Caco-2 (cell line): Measurements from ENCODE around the gene ZBTB5. TPM values are rescaled to one million over a fixed set of nuclear protein-coding genes. Genes with fewer than 3 reads are reported as not detected.

Experiments
- BruUV-seq: library from RNA; stranded (reverse); fragments of 400-500 nt; replicated peaks from 2 replicates; lab custom pipeline; 2021; lab: Mats Ljungman, UMichigan
- CTCF ChIA-PET: fragments of 300-600 bp; sonication (Branson Sonifier 250); formaldehyde crosslinking; loops from one replicate; lab custom pipeline; 2022; ENCODE audit warnings: antibody characterized with exemption; lab: Charles Lee
- POLR2A ChIA-PET: fragments of 300-600 bp; sonication (Branson Sonifier 250); formaldehyde crosslinking; loops from one replicate; lab custom pipeline; 2022; ENCODE audit warnings: antibody characterized with exemption; lab: Charles Lee
- DNase-seq, 2 experiments: peaks; one replicate each; pipeline versions ENCODE4 v3.0.0 to v3.0.0-alpha.2; 2020 to 2022
- H3K27me3 ChIP-seq: replicated peaks from 2 replicates; pipeline ENCODE4 v1.6.0; 2011; ENCODE audit warnings: low read length; ENCODE audit not compliant: control insufficient read depth, insufficient read depth
- H3K36me3 ChIP-seq: 2 replicates; pipeline ENCODE4 v1.5.1; 2011; ENCODE audit warnings: low read length; ENCODE audit not compliant: control insufficient read depth, insufficient read depth
- H3K4me1 ChIP-seq: fragments of 250-450 bp; sonication (Bioruptor Pico); 2 replicates; pipeline ENCODE4 v1.5.1; 2020; ENCODE audit warnings: mild to moderate bottlenecking
- H3K4me3 ChIP-seq: 2 replicates; pipeline ENCODE4 v1.5.1; 2011; ENCODE audit warnings: low read depth, mild to moderate bottlenecking, control low read depth, low read length
- H3K9me3 ChIP-seq: fragments of 250-450 bp; sonication (Bioruptor Pico); 2 replicates; pipeline ENCODE4 v1.5.1; 2020; ENCODE audit warnings: mild to moderate bottlenecking, moderate library complexity
- H3K27ac Mint-ChIP-seq: one replicate; pipeline ENCODE4 v1.8.0; 2022; ENCODE audit warnings: mixed read lengths; ENCODE audit not compliant: unreplicated experiment
- H3K27me3 Mint-ChIP-seq: one replicate; pipeline ENCODE4 v1.8.0; 2022; ENCODE audit warnings: mixed read lengths; ENCODE audit not compliant: insufficient read depth, unreplicated experiment
- H3K36me3 Mint-ChIP-seq: one replicate; pipeline ENCODE4 v1.8.0; 2022; ENCODE audit warnings: mild to moderate bottlenecking, mixed read lengths; ENCODE audit not compliant: insufficient read depth, unreplicated experiment
- H3K4me1 Mint-ChIP-seq: one replicate; pipeline ENCODE4 v1.8.0; 2022; ENCODE audit warnings: low read depth, mixed read lengths; ENCODE audit not compliant: unreplicated experiment
- H3K4me3 Mint-ChIP-seq: one replicate; pipeline ENCODE4 v1.8.0; 2022; ENCODE audit warnings: mild to moderate bottlenecking, moderate library complexity, mixed read lengths; ENCODE audit not compliant: unreplicated experiment
- H3K9me3 Mint-ChIP-seq: one replicate; pipeline ENCODE4 v1.8.0; 2022; ENCODE audit warnings: mixed read lengths; ENCODE audit not compliant: unreplicated experiment
- intact Hi-C: fragments of 100-400 bp; cut with micrococcal nuclease; formaldehyde crosslinking; loops from one replicate; pipeline ENCODE4 v1.10.0; 2022; ENCODE audit not compliant: unreplicated experiment
- total RNA-seq: library from RNA; stranded (reverse); gene quantifications from 2 replicates; pipeline ENCODE4 v1.2.3, GENCODE V29; 2022
- TF ChIP-seq, protein P1 (sequence below), 2 experiments: fragments of 200-600 bp in 1 of 2; IDR thresholded peaks; 1 replicate in 1 of 2; 2 replicates in 1 of 2; pipeline versions ENCODE4 v1.5.1 to v1.8.0; 2011 to 2022; ENCODE audit warnings: antibody characterized with exemption in 1 of 2, control low read depth in 1 of 2, inconsistent platforms in 1 of 2, low read depth in 1 of 2, low read length in 1 of 2, mild to moderate bottlenecking in 1 of 2, moderate library complexity in 1 of 2; ENCODE audit not compliant: insufficient read depth in 1 of 2, severe bottlenecking in 1 of 2, unreplicated experiment in 1 of 2

ZBTB5 gene
- total RNA-seq, 1 experiment from 2014 or later: 13.2 TPM

DNA sequence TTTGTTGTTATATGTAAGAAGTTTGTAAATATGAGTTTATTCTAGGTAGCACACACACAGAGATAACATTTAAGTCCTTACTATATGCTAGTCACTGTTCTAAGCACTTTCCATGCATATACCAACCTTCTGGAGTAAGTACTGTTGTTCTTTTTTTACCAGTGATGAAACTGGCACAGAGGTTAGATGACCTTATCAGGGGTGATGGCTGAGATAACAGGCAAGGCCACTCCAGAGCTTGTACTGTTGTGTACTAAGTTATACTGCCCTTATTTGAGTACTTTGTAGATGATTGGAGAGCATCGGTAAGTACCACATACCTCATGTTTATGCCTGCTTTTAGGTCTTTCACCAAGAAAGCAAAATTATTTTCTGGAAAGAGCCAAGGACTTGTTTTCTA lies 26.7 kb upstream of the ZBTB5 start:
- H3K27me3 Mint-ChIP-seq: no peaks in the 10 kb centered on the region
- ChIA-PET POLR2A (no interaction called here), CTCF (interaction anchor here (0.5 kb wide), 1 partner anchor 135 kb away, joined by 6 read pairs; no protein-coding TSS in a partner anchor)
- peaks cover 5% of the 10 kb centered on the region for H3K4me1 Mint-ChIP-seq
- H3K4me3 Mint-ChIP-seq: no peak overlapping the region
- no peaks in the 10 kb centered on the region for H3K9me3 ChIP-seq
- no TSS peak for BruUV-seq
- H3K27me3 ChIP-seq: no peaks in the 10 kb centered on the region
- H3K36me3 ChIP-seq: peaks cover 1% of the 10 kb centered on the region
- H3K36me3 Mint-ChIP-seq: peaks cover 59% of the 10 kb centered on the region
- TF ChIP-seq, protein P1, sequence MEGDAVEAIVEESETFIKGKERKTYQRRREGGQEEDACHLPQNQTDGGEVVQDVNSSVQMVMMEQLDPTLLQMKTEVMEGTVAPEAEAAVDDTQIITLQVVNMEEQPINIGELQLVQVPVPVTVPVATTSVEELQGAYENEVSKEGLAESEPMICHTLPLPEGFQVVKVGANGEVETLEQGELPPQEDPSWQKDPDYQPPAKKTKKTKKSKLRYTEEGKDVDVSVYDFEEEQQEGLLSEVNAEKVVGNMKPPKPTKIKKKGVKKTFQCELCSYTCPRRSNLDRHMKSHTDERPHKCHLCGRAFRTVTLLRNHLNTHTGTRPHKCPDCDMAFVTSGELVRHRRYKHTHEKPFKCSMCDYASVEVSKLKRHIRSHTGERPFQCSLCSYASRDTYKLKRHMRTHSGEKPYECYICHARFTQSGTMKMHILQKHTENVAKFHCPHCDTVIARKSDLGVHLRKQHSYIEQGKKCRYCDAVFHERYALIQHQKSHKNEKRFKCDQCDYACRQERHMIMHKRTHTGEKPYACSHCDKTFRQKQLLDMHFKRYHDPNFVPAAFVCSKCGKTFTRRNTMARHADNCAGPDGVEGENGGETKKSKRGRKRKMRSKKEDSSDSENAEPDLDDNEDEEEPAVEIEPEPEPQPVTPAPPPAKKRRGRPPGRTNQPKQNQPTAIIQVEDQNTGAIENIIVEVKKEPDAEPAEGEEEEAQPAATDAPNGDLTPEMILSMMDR (IDR thresholded peaks at IDR 0.05; ENCODE audit: insufficient read depth in 1 of 2, low read depth in 1 of 2, low read length in 1 of 2, severe bottlenecking in 1 of 2, unreplicated experiment in 1 of 2): no peak
- intact Hi-C loops: no loop called here
- H3K27ac Mint-ChIP-seq: no peak overlapping the region
- no peak overlapping the region for H3K4me3 ChIP-seq
- no peak for DNase-seq
- peaks cover 5% of the 10 kb centered on the region; the same call in 1 of the 2 replicates for H3K4me1 ChIP-seq
- H3K9me3 Mint-ChIP-seq: no peaks in the 10 kb centered on the region

GRCh38 chr9:37486616-37487548 lies 21.6 kb upstream of the ZBTB5 start:
- Mint-ChIP-seq H3K9me3 (no peaks in the 10 kb centered on the region), H3K4me1 (peaks cover 15% of the 10 kb centered on the region), H3K27ac (peak overlapping the region; percentile 89), H3K27me3 (no peaks in the 10 kb centered on the region), H3K4me3 (peak overlapping the region; percentile 93), H3K36me3 (peaks cover 32% of the 10 kb centered on the region)
- POLR2A ChIA-PET: interaction anchor here (1.9 kb wide), 1 partner anchor 21 kb away, joined by 24 read pairs; the partner anchor contains the start of gene ZBTB5
- no peak for DNase-seq
- BruUV-seq: TSS peak; percentile 49
- TF ChIP-seq, protein P1 (IDR thresholded peaks at IDR 0.05; ENCODE audit: insufficient read depth in 1 of 2, low read depth in 1 of 2, low read length in 1 of 2, severe bottlenecking in 1 of 2, unreplicated experiment in 1 of 2): no peak
- Histone ChIP-seq H3K4me1 (peaks cover 19% of the 10 kb centered on the region), H3K36me3 (0 out of 2 replicates have a peak, but pooled peaks cover 1% of the 10 kb centered on the region), H3K4me3 (peak overlapping the region; percentile 96), H3K27me3 (no peaks in the 10 kb centered on the region), H3K9me3 (no peaks in the 10 kb centered on the region)
- intact Hi-C loops: loop anchor here (5.0 to 10.0 kb wide), 2 partner anchors 105 to 218 kb away; partner anchors contain the start of gene TOMM5
- CTCF ChIA-PET: no interaction called here

DNA sequence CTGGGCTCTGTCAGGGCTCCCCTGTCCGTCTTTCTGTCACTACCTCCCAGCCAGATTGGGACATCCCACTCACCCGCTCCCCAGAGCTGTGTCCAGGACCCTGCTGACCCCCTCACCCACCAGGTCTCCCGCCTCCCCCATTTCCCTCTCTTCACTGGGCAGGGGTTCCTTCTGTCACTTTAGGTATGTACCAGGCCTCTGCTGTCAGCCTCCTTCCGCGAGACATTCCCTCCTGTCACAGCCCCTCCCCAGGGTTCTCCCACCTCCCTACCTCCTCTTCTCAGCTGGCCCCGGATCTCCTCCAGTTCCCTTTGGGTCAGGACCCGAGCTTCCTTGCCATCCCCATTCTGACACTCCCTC lies 21.0 kb upstream of the ZBTB5 start:
- 0 out of 2 replicates have a peak, but pooled peaks cover 1% of the 10 kb centered on the region for H3K36me3 ChIP-seq
- H3K27me3 ChIP-seq: no peaks in the 10 kb centered on the region
- TF ChIP-seq, protein P1 (IDR thresholded peaks at IDR 0.05; ENCODE audit: insufficient read depth in 1 of 2, low read depth in 1 of 2, low read length in 1 of 2, severe bottlenecking in 1 of 2, unreplicated experiment in 1 of 2): no peak
- Mint-ChIP-seq H3K9me3 (no peaks in the 10 kb centered on the region), H3K27me3 (no peaks in the 10 kb centered on the region), H3K27ac (peak overlapping the region; percentile 89), H3K4me3 (peak overlapping the region; percentile 93), H3K36me3 (peaks cover 32% of the 10 kb centered on the region), H3K4me1 (peaks cover 21% of the 10 kb centered on the region)
- intact Hi-C loops: loop anchor here (5.0 to 10.0 kb wide), 2 partner anchors 106 to 219 kb away; partner anchors contain the start of gene TOMM5
- no peaks in the 10 kb centered on the region for H3K9me3 ChIP-seq
- H3K4me1 ChIP-seq: peaks cover 24% of the 10 kb centered on the region
- peak overlapping the region; percentile 96 for H3K4me3 ChIP-seq
- ChIA-PET POLR2A (interaction anchor here (1.9 kb wide), 1 partner anchor 20 kb away, joined by 24 read pairs; the partner anchor contains the start of gene ZBTB5), CTCF (no interaction called here)
- no TSS peak for BruUV-seq
- no peak for DNase-seq
